AG04450 (cell line): Measurements from ENCODE around the gene ANKRD39. TPM values are rescaled to one million over a fixed set of nuclear protein-coding genes. Genes with fewer than 3 reads are reported as not detected.

Experiments used
- CTCF ChIA-PET: fragments of 300-600, 350-600 bp; formaldehyde crosslinking; extraction: SDS; loops from one replicate; lab custom pipeline; 2022; ENCODE audit warnings: antibody characterized with exemption, inconsistent platforms; lab: Charles Lee
- POLR2A ChIA-PET: fragments of 350-600 bp; formaldehyde crosslinking; extraction: SDS; loops from one replicate; lab custom pipeline; 2021; ENCODE audit warnings: antibody characterized with exemption, inconsistent platforms; lab: Yijun Ruan, JAX
- DNase-seq: peaks from one replicate; pipeline ENCODE4 v3.0.0-alpha.2; 2011; ENCODE audit warnings: low read depth, low spot score
- H3K27ac ChIP-seq: one replicate; pipeline ENCODE4 v1.5.1; 2012; ENCODE audit warnings: low read depth, low read length, control low read depth
- H3K27me3 ChIP-seq: one replicate; pipeline ENCODE4 v1.6.0; 2012; ENCODE audit warnings: low read length; ENCODE audit not compliant: control insufficient read depth, insufficient read depth
- H3K4me3 ChIP-seq: 2 replicates; pipeline ENCODE4 v1.5.1; 2011; ENCODE audit warnings: mild to moderate bottlenecking, low read depth, low read length, control low read depth
- H3K9me3 ChIP-seq: 2 replicates; pipeline ENCODE4 v1.5.1; 2012; ENCODE audit warnings: low read length; ENCODE audit not compliant: control insufficient read depth, insufficient read depth
- polyA plus RNA-seq: library from polyadenylated mRNA; depleted of rRNA; stranded (reverse); fragments of >200 nt; gene quantifications from 2 replicates; pipeline ENCODE4 v1.2.3, GENCODE V29; 2011
- TF ChIP-seq, protein P1 (sequence below): IDR thresholded peaks from 2 replicates; pipeline ENCODE4 v1.5.1; 2011; ENCODE audit warnings: low read depth, low read length, control low read depth, inconsistent platforms

Gene ANKRD39
- polyA plus RNA-seq, 1 experiment, result 3.8 TPM

DNA sequence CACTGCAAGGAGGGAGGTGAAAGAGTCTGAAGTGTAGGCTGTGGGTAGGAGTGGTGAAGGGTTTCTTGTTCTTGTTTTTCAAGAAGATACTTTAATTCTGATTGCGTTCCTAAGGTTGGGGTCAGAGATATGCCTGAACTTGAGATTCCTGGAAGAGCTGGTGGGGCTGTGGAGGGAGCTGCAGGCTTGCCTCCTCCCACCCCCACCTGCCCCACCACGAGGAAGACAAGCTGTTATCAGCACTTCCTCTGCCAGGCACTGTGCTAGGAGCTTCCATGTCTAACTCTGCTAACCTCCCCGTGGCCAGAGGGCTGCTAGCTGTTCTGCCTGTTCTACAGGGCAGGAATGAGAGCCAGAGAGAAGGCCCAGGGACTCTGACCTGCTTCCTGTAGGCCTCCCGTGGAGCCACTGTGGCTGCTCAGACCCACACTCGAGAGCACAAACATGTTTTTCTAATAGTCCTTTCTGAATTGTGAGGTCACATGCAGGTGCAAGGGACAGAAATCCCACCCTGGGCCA is 27.7 kb downstream of the ANKRD39 start:
- no peaks in the 10 kb centered on the region for H3K9me3 ChIP-seq
- TF ChIP-seq, protein P1, sequence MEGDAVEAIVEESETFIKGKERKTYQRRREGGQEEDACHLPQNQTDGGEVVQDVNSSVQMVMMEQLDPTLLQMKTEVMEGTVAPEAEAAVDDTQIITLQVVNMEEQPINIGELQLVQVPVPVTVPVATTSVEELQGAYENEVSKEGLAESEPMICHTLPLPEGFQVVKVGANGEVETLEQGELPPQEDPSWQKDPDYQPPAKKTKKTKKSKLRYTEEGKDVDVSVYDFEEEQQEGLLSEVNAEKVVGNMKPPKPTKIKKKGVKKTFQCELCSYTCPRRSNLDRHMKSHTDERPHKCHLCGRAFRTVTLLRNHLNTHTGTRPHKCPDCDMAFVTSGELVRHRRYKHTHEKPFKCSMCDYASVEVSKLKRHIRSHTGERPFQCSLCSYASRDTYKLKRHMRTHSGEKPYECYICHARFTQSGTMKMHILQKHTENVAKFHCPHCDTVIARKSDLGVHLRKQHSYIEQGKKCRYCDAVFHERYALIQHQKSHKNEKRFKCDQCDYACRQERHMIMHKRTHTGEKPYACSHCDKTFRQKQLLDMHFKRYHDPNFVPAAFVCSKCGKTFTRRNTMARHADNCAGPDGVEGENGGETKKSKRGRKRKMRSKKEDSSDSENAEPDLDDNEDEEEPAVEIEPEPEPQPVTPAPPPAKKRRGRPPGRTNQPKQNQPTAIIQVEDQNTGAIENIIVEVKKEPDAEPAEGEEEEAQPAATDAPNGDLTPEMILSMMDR, result no peak
- ChIA-PET POLR2A (no interaction called here), CTCF (interaction anchor here (1.1 kb wide), 1 partner anchor 14 kb away, joined by 3 read pairs; the partner anchor contains the start of gene CNNM3)
- no peak overlapping the region for H3K27ac ChIP-seq
- H3K4me3 ChIP-seq, result no peak overlapping the region
- no peak for DNase-seq
- H3K27me3 ChIP-seq, result no peaks in the 10 kb centered on the region

DNA sequence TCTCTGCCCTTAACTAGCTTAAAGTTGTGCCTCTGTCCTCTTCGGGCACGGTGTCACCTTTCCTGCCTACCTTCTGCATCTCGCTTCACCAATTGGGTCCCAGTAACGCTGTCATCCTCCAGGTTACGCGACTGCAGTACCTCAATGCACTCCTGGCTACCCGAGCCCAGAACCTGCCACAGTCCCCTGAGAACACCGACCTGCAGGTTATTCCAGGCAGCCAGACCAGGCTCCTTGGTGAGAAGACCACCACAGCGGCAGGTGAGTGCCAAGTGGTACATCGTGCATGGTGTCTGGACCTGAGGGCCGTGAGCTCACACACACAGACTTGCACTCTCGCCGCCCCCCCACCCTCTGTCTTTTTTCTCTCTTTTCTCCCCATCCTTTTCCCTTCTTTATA is 28.9 kb downstream of the ANKRD39 start:
- DNase-seq, result no peak
- Histone ChIP-seq H3K27ac (no peak overlapping the region), H3K27me3 (no peaks in the 10 kb centered on the region), H3K4me3 (no peak overlapping the region), H3K9me3 (no peaks in the 10 kb centered on the region)
- CTCF ChIA-PET, result interaction anchor here (0.7 kb wide), 1 partner anchor 29 kb away, joined by 3 read pairs; the partner anchor contains the start of gene ANKRD39
- TF ChIP-seq, protein P1, result no peak
- POLR2A ChIA-PET, result no interaction called here

DNA sequence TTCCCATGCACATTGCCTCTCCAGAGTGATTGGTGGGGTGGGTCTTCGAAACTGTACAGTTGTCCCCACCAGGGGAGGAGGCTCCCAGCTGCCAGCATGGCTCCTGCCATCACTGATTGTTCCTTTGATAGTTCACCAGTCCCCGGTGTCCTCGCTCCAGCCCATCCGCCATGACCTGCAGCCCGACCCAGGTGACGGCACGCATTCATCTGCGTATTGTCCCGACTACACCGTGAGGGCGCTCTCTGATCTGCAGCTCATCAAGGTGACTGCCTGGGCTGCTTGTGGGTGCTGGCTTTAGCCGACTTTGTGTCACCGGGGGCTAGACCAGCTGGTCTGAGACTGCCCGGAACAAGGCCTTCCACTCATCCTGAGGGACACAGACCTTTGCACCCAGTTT is 29.4 kb downstream of the ANKRD39 start:
- Histone ChIP-seq H3K9me3 (no peaks in the 10 kb centered on the region), H3K27ac (no peak overlapping the region), H3K4me3 (no peak overlapping the region), H3K27me3 (no peaks in the 10 kb centered on the region)
- TF ChIP-seq, protein P1, result no peak
- DNase-seq, result no peak
- POLR2A ChIA-PET, result no interaction called here
- CTCF ChIA-PET, result interaction anchor here (0.7 kb wide), 1 partner anchor 29 kb away, joined by 3 read pairs; the partner anchor contains the start of gene ANKRD39

DNA sequence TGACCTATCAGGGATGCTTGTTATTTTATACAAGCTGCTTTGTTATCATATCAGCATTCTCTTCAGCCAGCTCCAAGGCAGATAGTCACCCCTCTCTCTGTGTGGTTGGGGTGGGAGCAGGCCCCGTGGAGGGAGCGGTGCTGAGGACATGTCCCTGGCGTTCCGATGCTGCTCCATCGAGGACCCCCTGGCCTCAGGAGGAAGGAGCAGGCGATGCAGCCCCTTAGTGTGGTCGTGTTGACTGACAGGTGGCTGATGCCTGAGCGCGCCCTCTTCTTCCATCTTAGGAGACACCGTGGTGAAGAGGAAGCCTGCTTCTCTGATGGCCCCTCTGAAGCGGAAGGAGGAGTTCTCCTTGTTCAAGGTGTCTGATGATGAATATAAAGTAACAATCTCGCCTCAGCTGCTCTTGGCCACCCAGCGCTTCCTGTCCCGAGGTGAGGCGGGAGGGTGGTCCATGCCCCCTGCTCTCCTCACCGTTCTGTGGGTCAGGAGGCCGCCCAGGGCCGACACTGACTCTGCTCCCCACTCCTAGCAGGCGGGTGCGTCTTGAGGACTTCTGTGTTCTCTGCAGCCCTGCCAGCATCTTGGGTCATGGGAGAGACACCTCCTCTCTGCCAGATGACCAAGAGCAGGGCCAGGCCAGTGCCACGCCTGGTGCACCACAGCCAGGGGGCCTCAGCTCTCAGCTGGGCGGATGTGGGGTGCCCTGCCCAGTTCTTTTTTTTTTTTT is 31.1 kb downstream of the ANKRD39 start:
- TF ChIP-seq, protein P1, result no peak
- H3K4me3 ChIP-seq, result no peak overlapping the region
- H3K9me3 ChIP-seq, result no peaks in the 10 kb centered on the region
- DNase-seq, result no peak
- no peak overlapping the region for H3K27ac ChIP-seq
- ChIA-PET POLR2A (no interaction called here), CTCF (interaction anchor here (0.6 to 0.7 kb wide), 2 partner anchors 24 to 63 kb away, joined by 3 read pairs; no protein-coding TSS in a partner anchor)
- H3K27me3 ChIP-seq, result no peaks in the 10 kb centered on the region

DNA sequence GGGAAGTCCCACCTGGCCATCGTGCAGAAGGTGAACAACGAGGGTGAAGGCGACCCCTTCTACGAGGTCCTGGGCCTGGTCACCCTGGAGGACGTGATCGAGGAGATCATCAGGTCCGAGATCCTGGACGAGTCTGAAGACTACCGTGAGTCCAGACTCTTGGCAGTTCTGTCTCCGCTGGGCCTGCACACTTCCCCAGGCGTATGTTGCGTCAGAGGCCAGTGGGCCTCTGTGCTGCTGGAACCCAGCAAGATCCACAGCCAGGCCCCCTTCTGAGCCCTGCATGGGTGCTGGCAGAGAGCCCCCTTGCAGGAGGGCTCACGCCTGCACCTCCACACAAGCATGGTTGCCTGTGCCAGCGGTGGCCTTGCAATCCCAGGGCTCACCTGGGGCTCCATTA is 32.8 kb downstream of the ANKRD39 start:
- H3K27ac ChIP-seq, result no peak overlapping the region
- H3K9me3 ChIP-seq, result no peaks in the 10 kb centered on the region
- no peaks in the 10 kb centered on the region for H3K27me3 ChIP-seq
- DNase-seq, result no peak
- CTCF ChIA-PET, result interaction anchor here (0.5 to 1.6 kb wide), 5 partner anchors 34 to 288 kb away, joined by 3 to 5 read pairs (median 3); partner anchors contain the start of gene ANKRD36
- POLR2A ChIA-PET, result no interaction called here
- no peak overlapping the region for H3K4me3 ChIP-seq
- TF ChIP-seq, protein P1, result no peak
